Anterior cingulate cortex (tissue), 58 donors: Measurements from ENCODE around the gene TAPBP.

Experiments used
- DNase-seq, 58 donors: peaks; one replicate each; lab custom pipeline; 2025; lab: John Stamatoyannopoulos, UW

Gene TAPBP

DNA sequence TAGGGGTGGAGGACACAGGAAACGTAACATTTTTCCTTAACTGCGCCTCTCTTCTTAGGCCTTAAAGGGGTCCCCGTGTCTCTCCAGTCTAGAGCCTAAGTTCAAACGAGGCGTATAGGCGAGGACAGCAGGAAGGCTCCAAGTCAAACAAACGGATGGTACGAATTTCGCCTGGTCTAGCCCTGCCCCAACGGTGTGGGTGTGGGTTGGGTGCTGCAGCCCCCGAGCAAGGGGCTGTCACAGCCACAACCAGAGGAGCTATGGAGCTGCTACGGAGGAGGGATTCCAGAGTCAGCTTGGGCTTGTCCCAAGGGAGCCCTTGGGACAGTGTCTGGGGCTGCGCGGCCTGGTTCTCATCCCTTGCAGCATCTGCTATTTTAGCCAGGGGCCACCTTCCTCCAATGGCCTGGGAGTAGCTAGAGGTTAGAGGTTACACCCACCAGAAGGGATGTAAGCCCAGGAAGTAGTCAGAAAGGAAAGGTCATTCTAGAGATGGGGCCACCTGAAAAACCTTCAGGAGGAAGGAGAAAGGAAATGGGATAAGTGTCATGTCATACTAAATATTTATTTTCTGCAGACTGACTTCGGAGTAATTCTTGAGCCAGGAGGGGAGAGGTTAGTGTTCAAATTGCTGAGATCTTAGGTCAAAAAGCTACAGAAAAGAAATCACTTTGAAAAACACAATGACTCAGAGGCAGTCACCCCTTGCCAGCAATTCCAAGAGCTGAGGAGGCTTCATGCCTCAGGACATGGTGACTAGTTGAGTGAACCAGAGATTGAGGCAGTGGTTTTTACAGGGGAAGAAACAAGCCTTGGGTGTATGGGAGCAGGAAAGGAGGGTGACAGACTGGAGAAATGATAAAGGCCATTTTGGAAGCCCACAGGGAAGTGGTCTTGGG, 63.9 kb downstream of the TAPBP start:
- DNase-seq, result peak in 3 of 58 donors; percentile 12 to 36 (median 21)
